OCI-LY1 (cell line): Measurements from ENCODE around the gene IVNS1ABP.

Source experiments
- H2AFZ ChIP-seq: fragments of 200-600 bp; sonication (generic), shearing (Covaris generic); 2 replicates; pipeline ENCODE4 v1.6.0; 2014; ENCODE audit warnings: antibody characterized with exemption, mild to moderate bottlenecking, low read length
- H3F3A ChIP-seq: fragments of 200-600 bp; sonication (generic), shearing (Covaris generic); 2 replicates; pipeline ENCODE4 v1.6.0; 2014; ENCODE audit warnings: mild to moderate bottlenecking, antibody characterized with exemption, low read length, moderate library complexity; ENCODE audit not compliant: insufficient read depth
- H3K27ac ChIP-seq: fragments of 200-600 bp; sonication (generic); 2 replicates; pipeline ENCODE4 v1.5.1; 2014; ENCODE audit warnings: low read length, mixed run types, mild to moderate bottlenecking, low read depth; ENCODE audit not compliant: poor library complexity, severe bottlenecking
- H3K27me3 ChIP-seq: fragments of 200-600 bp; sonication (generic); 2 replicates; pipeline ENCODE4 v1.6.0; 2014; ENCODE audit warnings: antibody characterized with exemption, mild to moderate bottlenecking, low read length, moderate library complexity; ENCODE audit not compliant: insufficient read depth
- H3K36me3 ChIP-seq: fragments of 200-600 bp; sonication (generic); 2 replicates; pipeline ENCODE4 v1.6.1; 2014; ENCODE audit warnings: mild to moderate bottlenecking, antibody characterized with exemption, low read length, moderate library complexity, mixed read lengths; ENCODE audit not compliant: insufficient read depth
- H3K4me1 ChIP-seq: fragments of 200-600 bp; sonication (generic); 2 replicates; pipeline ENCODE4 v1.5.1; 2014; ENCODE audit warnings: mild to moderate bottlenecking, low read length, moderate library complexity; ENCODE audit not compliant: insufficient read depth, severe bottlenecking
- H3K4me2 ChIP-seq: fragments of 200-600 bp; sonication (generic), shearing (Covaris generic); 2 replicates; pipeline ENCODE4 v1.6.1; 2014; ENCODE audit warnings: low read length
- H3K4me3 ChIP-seq: fragments of 200-600 bp; sonication (generic); 2 replicates; pipeline ENCODE4 v1.5.1; 2014; ENCODE audit warnings: low read length, low read depth, mild to moderate bottlenecking, mixed read lengths; ENCODE audit not compliant: poor library complexity, severe bottlenecking
- H3K79me2 ChIP-seq: fragments of 200-600 bp; shearing (Covaris generic); 2 replicates; pipeline ENCODE4 v1.6.1; 2016; ENCODE audit warnings: mixed run types, low read length, mixed read lengths; ENCODE audit not compliant: insufficient read depth
- H3K9ac ChIP-seq: fragments of 200-600 bp; sonication (generic), shearing (Covaris generic); 2 replicates; pipeline ENCODE4 v1.6.1; 2014; ENCODE audit warnings: mild to moderate bottlenecking, low read length, mixed read lengths
- H3K9me2 ChIP-seq: fragments of 200-600 bp; sonication (generic), shearing (Covaris generic); 2 replicates; pipeline ENCODE4 v1.6.1; 2014; ENCODE audit warnings: low read depth, mild to moderate bottlenecking, low read length, mixed read lengths
- H3K9me3 ChIP-seq: fragments of 200-600 bp; shearing (Covaris generic); 2 replicates; pipeline ENCODE4 v1.6.1; 2014; ENCODE audit warnings: low read length, mixed read lengths
- H4K20me1 ChIP-seq: fragments of 200-600 bp; sonication (generic), shearing (Covaris generic); 2 replicates; pipeline ENCODE4 v1.6.0; 2016; ENCODE audit warnings: mild to moderate bottlenecking, low read length; ENCODE audit not compliant: insufficient read depth
- CTCF ChIP-seq: fragments of 200-600 bp; sonication (generic), shearing (Covaris generic); IDR thresholded peaks from 2 replicates; pipeline ENCODE4 v1.5.1; 2017; ENCODE audit warnings: mild to moderate bottlenecking, antibody characterized with exemption, low read length, moderate library complexity, mixed read lengths
- EZH2 ChIP-seq: fragments of 200-600 bp; sonication (generic), shearing (Covaris generic); IDR thresholded peaks from 2 replicates; pipeline ENCODE4 v1.8.0; 2017; ENCODE audit warnings: borderline replicate concordance, mixed run types, mild to moderate bottlenecking, antibody characterized with exemption, low read length, moderate library complexity, mixed read lengths

IVNS1ABP gene

GRCh38 chr1:185297982-185298381 lies 19.1 kb downstream of the IVNS1ABP start:
- no peaks in the 10 kb centered on the region for H3K9me2 ChIP-seq
- no peaks in the 10 kb centered on the region for H3K79me2 ChIP-seq
- no peak overlapping the region for H3K9ac ChIP-seq
- H3K36me3 ChIP-seq, result peaks cover 84% of the 10 kb centered on the region
- no peak for TF ChIP-seq EZH2
- TF ChIP-seq CTCF, result no peak
- no peaks in the 10 kb centered on the region; the same call in 1 of the 2 replicates for H3F3A ChIP-seq
- H2AFZ ChIP-seq, result no peak overlapping the region
- H3K27me3 ChIP-seq, result no peaks in the 10 kb centered on the region
- no peak overlapping the region for H3K4me3 ChIP-seq
- no peak overlapping the region for H3K27ac ChIP-seq
- H3K9me3 ChIP-seq, result no peaks in the 10 kb centered on the region
- H3K4me1 ChIP-seq, result no peaks in the 10 kb centered on the region
- H4K20me1 ChIP-seq, result no peaks in the 10 kb centered on the region
- H3K4me2 ChIP-seq, result no peak overlapping the region

GRCh38 chr1:185295091-185295490 lies 22.0 kb downstream of the IVNS1ABP start:
- H3K27ac ChIP-seq, result no peak overlapping the region
- H3K79me2 ChIP-seq, result no peaks in the 10 kb centered on the region
- no peaks in the 10 kb centered on the region for H4K20me1 ChIP-seq
- TF ChIP-seq EZH2, result no peak
- TF ChIP-seq CTCF, result no peak
- no peaks in the 10 kb centered on the region for H3K9me2 ChIP-seq
- no peaks in the 10 kb centered on the region for H3K9me3 ChIP-seq
- H3K4me1 ChIP-seq, result no peaks in the 10 kb centered on the region
- H3K4me2 ChIP-seq, result no peak overlapping the region
- no peaks in the 10 kb centered on the region for H3K27me3 ChIP-seq
- H3K4me3 ChIP-seq, result no peak overlapping the region
- no peak overlapping the region for H2AFZ ChIP-seq
- H3F3A ChIP-seq, result no peaks in the 10 kb centered on the region; the same call in 1 of the 2 replicates
- H3K9ac ChIP-seq, result no peak overlapping the region
- H3K36me3 ChIP-seq, result peaks cover 58% of the 10 kb centered on the region

- Histone ChIP-seq H4K20me1 (no peaks in the 10 kb centered on the region), H3K4me3 (no peak overlapping the region), H2AFZ (no peak overlapping the region), H3K4me1 (no peaks in the 10 kb centered on the region), H3K27ac (no peak overlapping the region), H3F3A (no peaks in the 10 kb centered on the region; the same call in 1 of the 2 replicates), H3K79me2 (no peaks in the 10 kb centered on the region), H3K36me3 (peaks cover 48% of the 10 kb centered on the region), H3K9me2 (no peaks in the 10 kb centered on the region), H3K4me2 (no peak overlapping the region), H3K9me3 (no peaks in the 10 kb centered on the region), H3K9ac (no peak overlapping the region), H3K27me3 (no peaks in the 10 kb centered on the region)
- no peak for TF ChIP-seq EZH2
- TF ChIP-seq CTCF, result no peak
Observed at GRCh38 chr1:185293967-185294542, 23.0 kb downstream of the IVNS1ABP start.
